Measurements from ENCODE around the gene ZNF488.

ZNF488 gene

GRCh38 chr10:47321521-47322195, 62.4 kb downstream of the ZNF488 start:
- TF ChIP-seq TAF1 (IDR thresholded peaks at IDR 0.05; ENCODE audit: borderline replicate concordance, insufficient read depth, low read length) (no peak), FOXP2 (optimal IDR thresholded peaks at IDR 0.05; ENCODE audit: borderline replicate concordance, extremely low read depth, extremely low read length, insufficient read depth) (no peak), REST (IDR thresholded peaks at IDR 0.05; ENCODE audit: insufficient read depth in 1 of 2, low read depth in 2 of 2, low read length in 2 of 2) (no peak), POLR2AphosphoS5 (IDR thresholded peaks at IDR 0.05; ENCODE audit: low read depth, low read length) (no peak), SIN3A (IDR thresholded peaks at IDR 0.05; ENCODE audit: borderline replicate concordance, insufficient read depth, low read length) (no peak)

DNA sequence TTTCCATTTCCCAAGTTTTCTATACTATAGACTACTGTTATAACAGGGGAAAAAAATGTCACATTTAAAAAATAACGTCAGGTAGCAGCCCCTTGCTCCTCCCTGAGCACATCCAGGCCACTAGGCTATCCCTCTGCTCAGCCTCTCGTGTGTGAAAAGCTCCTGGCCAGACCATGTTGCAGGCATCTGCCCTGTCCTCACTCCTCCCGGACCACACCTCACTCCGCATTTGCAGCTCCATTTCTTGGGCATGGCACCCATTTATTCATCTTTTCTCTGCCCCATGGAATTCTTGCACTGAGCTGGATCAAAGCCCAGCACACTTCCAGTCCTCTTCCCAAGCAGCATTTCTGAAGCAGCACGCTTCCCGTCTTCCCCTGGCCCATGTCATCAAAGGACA, 63.3 kb downstream of the ZNF488 start:
- no peak for TF ChIP-seq TAF1 (IDR thresholded peaks at IDR 0.05; ENCODE audit: borderline replicate concordance, insufficient read depth, low read length)
- no peak for TF ChIP-seq REST (IDR thresholded peaks at IDR 0.05; ENCODE audit: insufficient read depth in 1 of 2, low read depth in 2 of 2, low read length in 2 of 2)
- TF ChIP-seq POLR2AphosphoS5 (IDR thresholded peaks at IDR 0.05; ENCODE audit: low read depth, low read length), result no peak
- no peak for TF ChIP-seq FOXP2 (optimal IDR thresholded peaks at IDR 0.05; ENCODE audit: borderline replicate concordance, extremely low read depth, extremely low read length, insufficient read depth)
- TF ChIP-seq SIN3A (IDR thresholded peaks at IDR 0.05; ENCODE audit: borderline replicate concordance, insufficient read depth, low read length), result no peak

DNA sequence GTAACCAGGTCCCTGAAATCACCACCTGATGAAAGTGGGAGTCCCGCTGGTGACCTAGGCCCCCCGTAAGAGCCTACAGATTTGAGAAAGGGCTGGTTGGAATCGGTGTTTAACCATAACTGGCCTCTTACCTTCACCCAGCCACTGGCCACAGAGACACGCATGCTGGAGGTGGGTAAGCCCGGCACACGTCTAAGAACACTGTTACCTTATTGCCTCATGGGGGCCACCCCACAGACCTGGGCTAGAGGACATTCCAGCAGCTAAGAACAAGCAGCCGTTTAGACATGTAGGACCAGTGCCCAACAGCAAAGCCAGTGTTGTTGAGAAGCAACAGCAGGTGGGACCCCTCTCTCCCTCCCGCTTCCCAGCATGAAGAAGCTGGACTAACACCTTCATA, 64.3 kb downstream of the ZNF488 start:
- TF ChIP-seq SIN3A (IDR thresholded peaks at IDR 0.05; ENCODE audit: borderline replicate concordance, insufficient read depth, low read length) (no peak), REST (IDR thresholded peaks at IDR 0.05; ENCODE audit: insufficient read depth in 1 of 2, low read depth in 2 of 2, low read length in 2 of 2) (no peak), FOXP2 (optimal IDR thresholded peaks at IDR 0.05; ENCODE audit: borderline replicate concordance, extremely low read depth, extremely low read length, insufficient read depth) (no peak), POLR2AphosphoS5 (IDR thresholded peaks at IDR 0.05; ENCODE audit: low read depth, low read length) (no peak), TAF1 (IDR thresholded peaks at IDR 0.05; ENCODE audit: borderline replicate concordance, insufficient read depth, low read length) (no peak)

DNA sequence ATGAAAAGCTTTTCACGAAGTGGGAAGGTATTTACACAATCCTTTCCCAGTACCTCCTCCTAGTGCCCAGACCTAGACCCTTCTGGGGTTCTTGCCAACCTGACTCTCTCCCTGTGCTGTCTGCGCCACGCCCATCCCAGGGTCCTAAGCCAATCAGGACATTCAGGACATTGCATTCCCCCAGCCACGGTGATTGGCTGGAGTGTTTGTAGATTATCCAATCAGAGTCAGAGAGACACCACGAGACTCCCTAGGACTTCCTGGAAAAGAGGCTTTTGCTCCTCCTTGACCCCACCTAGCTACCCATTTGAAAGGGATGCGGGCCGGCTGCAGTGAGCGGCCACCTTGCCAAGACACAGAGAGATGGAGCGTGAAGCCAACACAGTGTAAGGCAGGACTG, 65.4 kb downstream of the ZNF488 start:
- TF ChIP-seq FOXP2 (optimal IDR thresholded peaks at IDR 0.05; ENCODE audit: borderline replicate concordance, extremely low read depth, extremely low read length, insufficient read depth) (no peak), REST (IDR thresholded peaks at IDR 0.05; ENCODE audit: insufficient read depth in 1 of 2, low read depth in 2 of 2, low read length in 2 of 2) (no peak), POLR2AphosphoS5 (IDR thresholded peaks at IDR 0.05; ENCODE audit: low read depth, low read length) (no peak), TAF1 (IDR thresholded peaks at IDR 0.05; ENCODE audit: borderline replicate concordance, insufficient read depth, low read length) (no peak), SIN3A (IDR thresholded peaks at IDR 0.05; ENCODE audit: borderline replicate concordance, insufficient read depth, low read length) (no peak)
